Neural cell (in vitro differentiated cells): ENCODE results near the gene AKAP10. TPM values are rescaled to one million over a fixed set of nuclear protein-coding genes. Genes with fewer than 3 reads are reported as not detected.

Experiments used
- H2AFZ ChIP-seq: fragments of 200-600, 300-800 bp; sonication (generic), shearing (Covaris generic); 2 replicates; pipeline ENCODE4 v1.6.0; 2014; ENCODE audit warnings: low read depth, mild to moderate bottlenecking, antibody characterized with exemption, low read length, moderate library complexity
- H3F3A ChIP-seq: fragments of 200-600 bp; shearing (Covaris generic); 2 replicates; pipeline ENCODE4 v1.6.1; 2016; ENCODE audit warnings: mild to moderate bottlenecking, moderate library complexity, mixed read lengths, antibody characterized with exemption, low read length; ENCODE audit not compliant: insufficient read depth, poor library complexity, severe bottlenecking
- H3K27ac ChIP-seq: fragments of 200-600, 300-800 bp; sonication (generic), shearing (Covaris generic); 2 replicates; pipeline ENCODE4 v1.5.1; 2014; ENCODE audit warnings: mild to moderate bottlenecking, low read length, moderate library complexity
- H3K27me3 ChIP-seq: fragments of 300-800, 200-600 bp; sonication (generic), shearing (Covaris generic); 2 replicates; pipeline ENCODE4 v1.6.0; 2014; ENCODE audit warnings: mild to moderate bottlenecking, low read depth, low read length, moderate library complexity; ENCODE audit not compliant: insufficient read depth
- H3K36me3 ChIP-seq: fragments of 300-800, 200-600 bp; sonication (generic), shearing (Covaris generic); 2 replicates; pipeline ENCODE4 v1.5.1; 2014; ENCODE audit warnings: mild to moderate bottlenecking, antibody characterized with exemption, low read length, moderate library complexity; ENCODE audit not compliant: insufficient read depth
- H3K4me2 ChIP-seq: fragments of 300-800, 200-600 bp; sonication (generic), shearing (Covaris generic); 2 replicates; pipeline ENCODE4 v1.6.0; 2014; ENCODE audit warnings: mild to moderate bottlenecking, low read length
- H3K4me3 ChIP-seq: fragments of 300-800, 200-600 bp; sonication (generic), shearing (Covaris generic); 2 replicates; pipeline ENCODE4 v1.5.1; 2014; ENCODE audit warnings: mild to moderate bottlenecking, low read length, moderate library complexity
- H3K79me2 ChIP-seq: fragments of 200-600 bp; shearing (Covaris generic); replicated peaks from 2 replicates; pipeline ENCODE4 v1.6.0; 2014; ENCODE audit warnings: mild to moderate bottlenecking, low read length, moderate library complexity; ENCODE audit not compliant: insufficient read depth
- H3K9ac ChIP-seq: fragments of 300-800, 200-600 bp; sonication (generic), shearing (Covaris generic); 2 replicates; pipeline ENCODE4 v1.6.1; 2016; ENCODE audit warnings: mild to moderate bottlenecking, low read length, mixed read lengths
- H3K9me2 ChIP-seq: fragments of 200-600 bp; shearing (Covaris generic); 2 replicates; pipeline ENCODE4 v1.6.1; 2016; ENCODE audit warnings: mild to moderate bottlenecking, low read length, mixed read lengths; ENCODE audit not compliant: insufficient read depth
- H3K9me3 ChIP-seq: fragments of 200-600, 300-800 bp; sonication (generic), shearing (Covaris generic); 2 replicates; pipeline ENCODE4 v1.6.1; 2016; ENCODE audit warnings: mild to moderate bottlenecking, mixed run types, low read length, moderate library complexity, mixed read lengths
- H4K20me1 ChIP-seq: fragments of 200-600 bp; shearing (Covaris generic); 2 replicates; pipeline ENCODE4 v1.6.1; 2016; ENCODE audit warnings: mild to moderate bottlenecking, mixed run types; ENCODE audit not compliant: insufficient read depth
- EP300 ChIP-seq: fragments of 450-650 bp; conservative IDR thresholded peaks from 2 replicates; pipeline ENCODE4 v1.6.1; 2014; ENCODE audit warnings: antibody characterized with exemption, mild to moderate bottlenecking, moderate library complexity; ENCODE audit not compliant: poor library complexity, severe bottlenecking
- EZH2 ChIP-seq: fragments of 200-600, 300-800 bp; shearing (Covaris generic), sonication (generic); IDR thresholded peaks from 2 replicates; pipeline ENCODE4 v1.6.1; 2014; ENCODE audit warnings: antibody characterized with exemption, low read length, borderline replicate concordance, mild to moderate bottlenecking; ENCODE audit not compliant: insufficient read depth, poor library complexity, severe bottlenecking
- MXI1 ChIP-seq: fragments of 450-650 bp; conservative IDR thresholded peaks from 2 replicates; pipeline ENCODE4 v1.6.1; 2014; ENCODE audit warnings: antibody characterized with exemption, mild to moderate bottlenecking; ENCODE audit not compliant: poor library complexity, severe bottlenecking
- POLR2AphosphoS5 ChIP-seq: IDR thresholded peaks from 2 replicates; pipeline ENCODE4 v1.6.1; 2012
- RAD21 ChIP-seq: fragments of 450-650 bp; conservative IDR thresholded peaks from 2 replicates; pipeline ENCODE4 v1.6.1; 2014; ENCODE audit warnings: antibody characterized with exemption, mild to moderate bottlenecking, moderate library complexity
- REST ChIP-seq: IDR thresholded peaks from 2 replicates; pipeline ENCODE4 v1.6.1; 2012; ENCODE audit warnings: borderline replicate concordance
- SMC3 ChIP-seq: fragments of 450-650 bp; conservative IDR thresholded peaks from 2 replicates; pipeline ENCODE4 v1.6.1; 2014; ENCODE audit warnings: antibody characterized with exemption, mild to moderate bottlenecking, moderate library complexity; ENCODE audit not compliant: poor library complexity
- TAF1 ChIP-seq: IDR thresholded peaks from 2 replicates; pipeline ENCODE4 v1.6.1; 2012; ENCODE audit warnings: low read depth
- polyA plus RNA-seq: library from polyadenylated mRNA; depleted of rRNA; stranded (reverse); fragments of >200 nt; gene quantifications from 2 replicates; pipeline ENCODE4 v1.2.3, GENCODE V29; 2014
- TF ChIP-seq, protein P1 (sequence below): fragments of 450-650 bp; IDR thresholded peaks from 2 replicates; pipeline ENCODE4 v1.5.1; 2014; ENCODE audit warnings: antibody characterized with exemption, mild to moderate bottlenecking, moderate library complexity; ENCODE audit not compliant: poor library complexity, severe bottlenecking

The AKAP10 gene
- polyA plus RNA-seq, 1 donor from 2014 or later: 27.3 TPM

- Histone ChIP-seq H3K36me3 (no peaks in the 10 kb centered on the region), H4K20me1 (no peaks in the 10 kb centered on the region), H3F3A (no peaks in the 10 kb centered on the region), H3K4me2 (no peak overlapping the region), H2AFZ (no peak overlapping the region), H3K4me3 (no peak overlapping the region), H3K79me2 (no peaks in the 10 kb centered on the region), H3K9me2 (no peaks in the 10 kb centered on the region), H3K9me3 (no peaks in the 10 kb centered on the region), H3K27ac (no peak overlapping the region), H3K27me3 (no peaks in the 10 kb centered on the region), H3K9ac (no peak overlapping the region)
- TF ChIP-seq, protein P1, sequence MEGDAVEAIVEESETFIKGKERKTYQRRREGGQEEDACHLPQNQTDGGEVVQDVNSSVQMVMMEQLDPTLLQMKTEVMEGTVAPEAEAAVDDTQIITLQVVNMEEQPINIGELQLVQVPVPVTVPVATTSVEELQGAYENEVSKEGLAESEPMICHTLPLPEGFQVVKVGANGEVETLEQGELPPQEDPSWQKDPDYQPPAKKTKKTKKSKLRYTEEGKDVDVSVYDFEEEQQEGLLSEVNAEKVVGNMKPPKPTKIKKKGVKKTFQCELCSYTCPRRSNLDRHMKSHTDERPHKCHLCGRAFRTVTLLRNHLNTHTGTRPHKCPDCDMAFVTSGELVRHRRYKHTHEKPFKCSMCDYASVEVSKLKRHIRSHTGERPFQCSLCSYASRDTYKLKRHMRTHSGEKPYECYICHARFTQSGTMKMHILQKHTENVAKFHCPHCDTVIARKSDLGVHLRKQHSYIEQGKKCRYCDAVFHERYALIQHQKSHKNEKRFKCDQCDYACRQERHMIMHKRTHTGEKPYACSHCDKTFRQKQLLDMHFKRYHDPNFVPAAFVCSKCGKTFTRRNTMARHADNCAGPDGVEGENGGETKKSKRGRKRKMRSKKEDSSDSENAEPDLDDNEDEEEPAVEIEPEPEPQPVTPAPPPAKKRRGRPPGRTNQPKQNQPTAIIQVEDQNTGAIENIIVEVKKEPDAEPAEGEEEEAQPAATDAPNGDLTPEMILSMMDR: no peak
- TF ChIP-seq RAD21: no peak
- TF ChIP-seq TAF1: no peak
- TF ChIP-seq MXI1: no peak
- TF ChIP-seq POLR2AphosphoS5: no peak
- TF ChIP-seq REST: no peak
- TF ChIP-seq EZH2: no peak
- no peak for TF ChIP-seq SMC3
- TF ChIP-seq EP300: no peak
These were observed 97.2 kb downstream of the AKAP10 start for GRCh38 chr17:19880393-19880792.

GRCh38 chr17:19877364-19877945, 100.2 kb downstream of the AKAP10 start:
- no peak overlapping the region for H3K4me2 ChIP-seq
- H3K36me3 ChIP-seq: no peaks in the 10 kb centered on the region
- no peaks in the 10 kb centered on the region for H3F3A ChIP-seq
- no peaks in the 10 kb centered on the region for H3K9me3 ChIP-seq
- H3K4me3 ChIP-seq: no peak overlapping the region
- H3K27me3 ChIP-seq: no peaks in the 10 kb centered on the region
- H3K9me2 ChIP-seq: no peaks in the 10 kb centered on the region
- no peaks in the 10 kb centered on the region for H4K20me1 ChIP-seq
- no peak overlapping the region for H3K9ac ChIP-seq
- H3K79me2 ChIP-seq: no peaks in the 10 kb centered on the region
- TF ChIP-seq SMC3 (no peak), EP300 (no peak), POLR2AphosphoS5 (no peak), MXI1 (no peak), TAF1 (no peak), RAD21 (no peak), EZH2 (no peak), REST (no peak)
- TF ChIP-seq, protein P1: no peak
- no peak overlapping the region for H2AFZ ChIP-seq
- H3K27ac ChIP-seq: no peak overlapping the region
